Measurements from ENCODE around the gene SLC5A1. TPM values are rescaled to one million over a fixed set of nuclear protein-coding genes. Genes with fewer than 3 reads are reported as not detected.
"Not testable (repeated sequence)": the region's sequence is repeated elsewhere in the genome, so short reads cannot be mapped to it uniquely, and the experiment has no call there.

SLC5A1 gene
- total RNA-seq, 1 experiment from 2014 or later, result not detected

DNA sequence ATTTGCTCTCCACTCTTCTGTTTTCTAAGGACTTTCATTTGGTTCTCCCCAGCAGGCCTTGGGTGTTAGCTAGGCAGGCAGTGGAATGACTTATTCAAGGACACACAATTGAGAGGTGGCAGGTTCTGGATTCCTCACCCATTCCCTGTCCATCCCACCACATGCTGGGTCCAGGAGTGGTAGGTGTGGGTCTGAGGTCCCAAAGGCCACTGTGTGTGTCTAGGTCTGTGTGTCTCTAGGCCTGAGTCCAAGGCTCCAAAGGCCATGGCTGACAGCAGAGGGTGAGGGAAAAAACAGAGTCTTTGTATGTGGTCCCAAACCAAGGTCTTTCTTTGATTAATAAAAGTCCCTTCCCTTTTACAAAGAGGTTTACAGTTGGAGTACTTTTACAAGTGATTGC, 40.8 kb downstream of the SLC5A1 start:
- no peak for DNase-seq (ENCODE audit: low read depth)

DNA sequence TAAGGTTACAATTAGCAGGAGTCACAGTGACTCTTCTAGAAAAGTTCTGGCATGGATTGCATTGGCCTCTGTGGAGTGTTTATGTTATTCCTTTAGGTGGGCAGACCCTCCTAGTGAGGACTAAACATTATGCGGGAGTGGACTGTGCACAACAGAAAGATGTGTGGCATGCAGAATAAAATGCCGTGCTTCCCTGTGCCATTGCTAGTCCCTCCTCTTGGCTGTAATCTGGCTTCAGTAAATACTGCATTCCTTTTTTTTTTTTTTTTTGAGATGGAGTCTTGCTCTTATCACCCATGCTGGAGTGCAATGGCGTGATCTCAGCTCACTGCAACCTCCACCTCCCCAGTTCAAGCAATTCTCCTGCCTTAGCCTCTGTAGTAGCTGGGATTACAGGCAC, 45.0 kb downstream of the SLC5A1 start:
- no peak for DNase-seq (ENCODE audit: low read depth)

DNA sequence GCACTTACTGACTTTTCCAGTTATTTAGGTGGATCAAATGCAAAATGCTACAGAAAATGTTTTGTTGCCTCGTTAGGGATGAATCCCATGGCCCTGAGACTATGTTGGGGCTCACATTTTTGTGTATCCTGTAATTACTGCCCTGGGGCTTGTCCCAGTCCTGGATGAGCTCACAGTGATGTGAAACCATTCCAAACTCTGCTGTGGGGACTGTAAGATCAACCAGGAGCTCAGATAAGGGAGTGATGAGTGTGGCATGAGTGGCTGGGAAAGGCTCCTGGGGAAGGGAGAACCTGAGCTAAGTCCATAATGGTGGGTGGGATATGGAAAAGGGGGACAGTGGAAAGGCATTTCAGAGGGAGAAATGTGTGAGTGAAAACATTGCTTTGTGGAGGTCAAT, 54.0 kb downstream of the SLC5A1 start:
- no peak for DNase-seq (ENCODE audit: low read depth)

DNA sequence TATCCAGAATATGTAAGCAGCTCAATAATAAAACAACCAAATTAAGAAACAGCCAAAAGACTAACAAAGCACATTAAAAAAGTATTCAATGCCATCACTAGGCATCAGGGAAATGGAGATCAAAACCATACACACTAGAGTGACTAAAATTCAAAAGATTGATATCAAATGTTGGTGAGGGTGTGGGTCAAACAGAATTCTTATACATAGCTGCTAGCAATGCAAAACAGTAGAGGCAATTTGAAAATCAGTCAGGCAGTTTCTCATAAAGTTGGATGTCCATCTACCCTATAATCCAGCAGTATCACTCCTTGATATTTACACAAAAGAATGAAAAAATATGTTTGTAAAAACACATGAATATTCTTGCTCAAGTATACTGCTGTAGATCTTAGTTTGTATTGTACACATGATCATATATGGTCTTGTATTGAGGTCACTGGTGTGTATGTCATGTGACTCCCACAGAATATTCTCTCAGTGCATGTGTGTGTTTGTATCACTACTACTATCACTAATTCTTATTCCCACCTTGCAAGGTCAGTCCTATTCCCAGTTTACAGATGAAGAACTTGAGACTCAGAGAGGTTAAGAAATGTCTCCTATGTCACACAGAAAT, 54.9 kb downstream of the SLC5A1 start:
- no peak for DNase-seq (ENCODE audit: low read depth)

DNA sequence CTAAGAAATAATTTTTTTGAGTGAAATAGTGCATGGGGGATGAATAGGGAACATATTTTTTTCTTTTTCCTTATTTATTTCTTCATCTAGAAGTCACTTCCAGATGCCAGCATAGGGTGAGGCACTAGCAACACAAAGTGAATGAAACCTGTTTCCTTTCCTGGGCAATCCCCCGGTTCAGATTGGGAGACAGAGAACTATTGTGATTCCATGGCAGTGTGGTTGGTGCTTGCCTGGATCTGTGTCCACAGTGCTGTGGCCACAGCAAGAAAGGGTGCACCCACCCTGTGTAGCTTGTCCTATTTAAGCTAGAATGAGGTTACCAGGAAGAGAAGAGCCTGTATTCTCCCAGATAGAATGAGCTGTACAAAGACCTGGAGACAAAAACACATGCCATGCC, 57.6 kb downstream of the SLC5A1 start:
- no peak for DNase-seq (ENCODE audit: low read depth)

DNA sequence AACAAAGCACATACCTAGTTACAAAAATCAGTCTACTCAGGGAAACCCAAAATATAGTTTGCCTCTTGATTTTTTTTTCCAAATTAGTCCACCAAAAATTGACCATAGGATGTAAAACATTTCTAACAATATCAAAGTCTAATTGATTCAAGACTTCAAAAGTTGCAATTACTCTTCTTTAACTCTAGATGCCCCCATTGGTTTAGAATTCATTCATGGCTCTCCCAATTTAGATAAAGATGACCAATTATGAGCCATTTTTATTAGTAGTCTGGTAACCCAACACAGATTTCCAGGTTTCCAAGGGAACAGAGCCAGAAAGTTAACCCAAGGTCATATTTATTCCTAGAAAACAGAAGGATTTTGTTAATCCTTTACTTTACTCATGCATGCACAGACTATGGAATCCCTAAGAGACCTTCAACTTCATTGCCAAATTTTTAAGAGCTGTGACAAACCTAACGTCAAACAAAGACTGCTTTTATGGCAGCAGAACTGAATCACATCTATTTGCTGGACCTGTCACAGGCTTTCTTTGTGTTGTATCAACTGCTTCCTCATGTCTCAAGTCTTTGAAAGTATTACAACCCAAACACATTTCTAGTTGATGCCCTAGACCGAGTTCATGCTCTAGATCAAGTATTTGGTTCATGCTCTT, 60.7 kb downstream of the SLC5A1 start:
- peak; percentile 12 for DNase-seq (ENCODE audit: low read depth)

DNA sequence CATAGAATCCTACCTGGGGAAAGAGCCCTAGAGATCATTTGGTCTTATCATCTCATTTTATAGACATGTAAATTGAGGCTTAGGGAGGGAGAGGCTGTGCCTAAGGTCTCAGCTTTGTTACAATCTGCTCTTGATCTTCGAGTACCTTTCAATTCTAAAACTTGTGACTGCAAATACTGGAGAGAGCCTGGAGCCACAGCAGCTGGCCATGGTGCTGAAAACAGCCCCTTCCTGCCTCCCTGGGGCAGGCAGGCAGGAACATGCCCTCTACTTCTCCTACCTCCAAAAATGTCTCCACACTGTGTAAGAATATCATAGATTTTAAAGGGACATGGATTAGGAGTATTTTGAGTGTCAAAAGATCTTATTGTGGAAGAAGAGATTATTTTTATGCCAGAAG, 63.9 kb downstream of the SLC5A1 start:
- peak; percentile 5 for DNase-seq (ENCODE audit: low read depth)

DNA sequence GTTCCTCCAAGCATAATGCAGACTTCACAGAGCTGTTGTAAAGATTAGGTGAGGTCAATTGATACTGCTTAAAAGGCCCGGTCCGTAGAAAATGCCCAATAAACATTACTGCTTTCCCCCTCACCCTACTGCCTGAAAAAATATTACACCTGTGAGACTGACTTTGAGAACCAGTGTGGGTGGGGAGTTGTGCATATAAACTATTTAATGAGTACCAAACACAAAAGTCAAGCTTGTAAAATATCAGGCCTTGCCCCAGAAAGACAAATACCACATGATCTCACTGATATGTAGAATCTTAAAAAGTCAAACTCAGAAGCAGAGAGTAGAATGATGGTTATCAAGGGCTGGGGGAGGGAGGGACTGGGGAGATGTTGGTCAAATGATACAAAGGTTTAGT, 69.3 kb downstream of the SLC5A1 start:
- no peak for DNase-seq (ENCODE audit: low read depth)

DNA sequence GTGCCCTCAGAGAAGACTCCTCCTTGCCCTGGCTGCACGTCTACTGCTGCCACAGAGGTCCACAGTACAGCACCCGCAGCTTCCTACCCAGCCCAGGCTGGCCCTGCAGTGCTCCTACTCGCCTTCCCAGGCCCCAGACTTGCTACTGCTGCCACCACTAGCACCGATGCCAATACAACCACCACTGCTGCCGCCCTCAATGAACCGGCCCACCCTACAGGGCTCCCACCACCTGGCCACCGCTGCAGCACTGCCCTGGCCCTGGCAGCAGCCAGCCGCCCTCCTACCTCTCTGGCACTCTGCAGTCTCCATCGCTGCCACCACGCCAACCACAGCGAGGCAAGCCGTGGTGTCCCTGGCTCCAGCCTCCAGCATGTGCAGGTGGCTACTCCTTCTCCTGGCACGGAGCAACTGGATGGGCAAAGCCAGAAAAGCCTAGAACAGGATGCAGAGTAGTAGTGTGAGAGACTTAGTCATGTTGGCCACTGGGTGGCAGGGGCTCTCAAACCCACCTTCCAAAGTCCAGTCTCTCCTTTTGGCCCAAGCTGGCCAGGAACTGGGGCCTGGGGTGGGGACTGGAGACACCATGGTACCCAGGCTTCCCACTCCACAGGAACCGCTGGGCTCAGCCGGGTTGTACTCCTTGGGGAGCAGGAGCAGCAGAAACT, 76.6 kb downstream of the SLC5A1 start:
- no peak for DNase-seq (ENCODE audit: low read depth)

DNA sequence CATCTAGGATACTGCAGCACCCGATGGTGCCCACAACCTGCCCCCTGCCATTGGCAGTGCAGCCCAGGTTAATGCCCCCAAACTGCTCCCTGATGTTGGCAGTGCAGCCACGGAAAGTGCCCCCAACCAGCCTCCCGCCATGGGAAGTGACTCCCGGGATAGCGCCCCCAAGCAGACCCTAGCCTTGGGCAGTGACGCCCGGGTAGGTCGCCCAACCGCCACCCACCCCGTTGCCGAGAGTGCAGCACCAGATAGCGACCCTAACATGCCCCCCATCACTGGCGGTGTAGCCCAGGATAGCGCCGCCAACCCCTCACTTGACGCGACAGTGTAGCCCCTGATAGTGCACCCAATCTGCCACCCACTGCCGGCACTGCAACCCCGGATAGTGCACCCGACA, 77.5 kb downstream of the SLC5A1 start:
- no peak for DNase-seq (ENCODE audit: low read depth)

DNA sequence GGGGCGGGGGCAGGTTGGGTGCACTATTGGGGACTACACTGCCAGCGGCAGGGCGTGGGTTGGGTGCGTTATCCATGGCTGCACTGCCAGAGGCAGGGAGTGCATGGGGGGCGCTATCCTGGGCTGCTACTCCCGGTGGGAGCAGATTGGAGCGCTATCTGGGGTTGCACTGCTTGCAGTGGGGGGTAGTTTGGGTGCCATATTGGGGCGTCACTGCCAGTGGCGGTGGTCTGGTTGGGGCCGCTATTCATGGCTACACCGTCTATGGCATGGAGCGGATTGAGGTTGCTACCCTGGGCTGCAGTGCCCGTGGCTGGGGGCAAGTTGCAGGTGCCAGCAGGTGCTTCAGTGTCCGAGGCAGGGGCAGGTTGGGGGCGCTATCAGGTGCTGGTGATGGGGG, 79.8 kb downstream of the SLC5A1 start:
- no peak for DNase-seq (ENCODE audit: low read depth)

DNA sequence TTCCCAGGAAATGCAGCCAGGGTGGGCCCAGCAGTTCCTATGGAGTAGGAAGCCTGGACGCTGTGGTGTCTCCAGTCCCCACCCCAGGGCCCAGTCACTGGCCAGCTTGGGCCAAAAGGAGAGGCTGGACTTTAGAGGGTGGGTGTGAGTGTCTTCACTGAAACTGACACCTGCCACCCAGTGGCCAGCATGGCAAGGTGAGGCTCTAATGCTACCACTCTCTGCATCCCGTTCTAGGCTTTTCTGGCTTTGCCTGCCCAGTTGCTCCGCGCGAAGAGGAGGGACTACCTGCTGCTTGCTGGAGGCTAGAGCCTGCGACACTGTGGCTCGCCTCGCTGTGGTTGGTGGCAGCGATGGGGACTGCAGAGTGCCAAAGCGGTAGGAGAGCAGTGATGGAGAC, 80.6 kb downstream of the SLC5A1 start:
- DNase-seq (ENCODE audit: low read depth), result no peak

DNA sequence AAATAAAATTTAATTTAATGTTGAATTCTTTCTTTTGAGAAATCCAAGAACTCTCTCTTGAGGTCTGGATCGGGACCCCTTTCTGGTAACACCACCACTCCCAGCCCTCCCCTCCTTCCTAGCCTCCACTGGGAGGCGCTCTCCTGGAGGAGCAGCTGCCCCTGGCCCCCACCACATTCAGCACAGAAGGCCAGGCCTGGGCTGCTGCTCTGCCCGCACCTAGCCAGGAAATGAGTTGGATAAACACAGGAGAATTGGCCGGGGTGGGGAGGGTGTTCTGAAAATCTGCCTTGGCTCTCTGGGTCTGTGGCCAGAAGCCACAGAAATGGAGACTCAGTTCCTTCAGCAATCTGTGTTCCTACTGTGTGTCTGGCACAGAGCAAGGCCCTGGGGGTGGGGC, 84.8 kb downstream of the SLC5A1 start:
- no peak for DNase-seq (ENCODE audit: low read depth)

DNA sequence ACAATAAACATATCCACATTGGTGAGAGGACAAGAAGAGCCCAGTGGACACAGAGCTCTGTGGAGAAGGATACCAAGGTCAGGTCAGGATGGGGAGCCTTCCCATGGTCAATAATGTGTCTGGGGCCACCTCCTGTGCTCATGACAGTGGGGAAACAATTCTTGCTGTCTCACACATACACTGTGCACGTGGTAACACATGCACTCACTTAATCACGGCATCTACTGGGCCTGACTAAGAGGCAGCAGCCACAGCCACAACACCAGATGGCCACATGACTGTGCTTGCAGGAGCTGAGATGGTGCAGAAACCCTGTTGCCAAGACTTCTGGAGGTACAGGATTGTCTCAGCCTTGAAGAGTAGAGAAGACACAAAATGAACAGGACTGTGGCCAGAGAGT, 87.4 kb downstream of the SLC5A1 start:
- DNase-seq (ENCODE audit: low read depth), result no peak

DNA sequence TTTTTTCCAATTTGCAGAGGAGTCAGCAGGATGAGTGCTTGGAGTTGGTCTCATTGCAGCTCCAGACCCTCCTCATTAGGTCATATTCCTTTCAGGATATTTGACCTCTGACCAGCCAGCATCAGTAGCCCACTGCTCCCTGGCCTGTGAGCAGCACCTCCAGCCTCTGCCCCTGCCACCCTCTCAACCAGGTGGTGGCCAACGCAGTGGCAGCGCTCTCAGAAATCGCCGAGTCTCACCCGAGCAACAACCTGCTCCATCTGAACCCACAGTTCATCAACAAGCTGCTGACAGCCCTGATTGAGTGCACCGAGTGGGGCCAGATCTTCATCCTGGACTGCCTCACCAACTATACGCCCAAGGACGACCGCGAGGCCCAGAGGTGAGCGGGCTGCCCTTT, 89.1 kb downstream of the SLC5A1 start:
- no peak for DNase-seq (ENCODE audit: low read depth)

DNA sequence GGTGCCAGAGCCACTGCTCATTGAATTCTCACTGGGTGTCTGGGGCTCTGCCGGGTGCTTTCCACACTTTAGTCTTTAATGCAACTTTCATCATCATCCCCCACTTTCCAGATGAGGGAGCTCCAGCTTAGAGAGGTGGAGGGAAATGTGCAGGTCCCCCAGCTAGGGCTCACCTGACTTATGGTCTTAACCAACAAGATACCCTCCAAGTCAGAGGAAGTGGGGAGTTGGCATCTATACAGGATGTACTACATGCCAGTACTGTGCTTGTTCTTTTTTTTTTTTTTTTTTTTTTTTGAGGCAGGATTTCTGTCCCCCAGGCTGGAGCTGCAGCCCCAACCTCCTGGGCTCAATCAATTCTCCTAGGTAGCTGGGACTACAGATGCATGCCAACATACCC, 89.7 kb downstream of the SLC5A1 start:
- DNase-seq (ENCODE audit: low read depth), result no peak

DNA sequence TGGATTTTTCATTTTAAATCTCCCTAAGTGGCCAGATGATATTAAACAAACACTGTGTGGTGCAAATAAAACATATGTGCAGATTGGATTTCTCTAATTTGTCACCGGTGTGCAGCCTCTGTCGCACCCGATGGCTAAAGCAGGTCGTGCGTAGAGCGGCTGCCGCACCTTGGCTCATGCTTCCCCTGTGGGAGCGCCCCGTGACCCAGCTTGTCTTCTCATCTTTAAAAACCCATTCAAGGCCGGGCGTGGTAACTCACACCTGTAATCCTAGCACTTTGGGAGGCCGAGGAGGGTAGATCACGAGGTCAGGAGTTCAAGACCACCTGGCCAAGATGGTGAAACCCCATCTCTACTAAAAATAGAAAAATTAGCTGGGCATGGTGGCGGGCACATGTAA, 91.7 kb downstream of the SLC5A1 start:
- not testable (repeated sequence) for DNase-seq (ENCODE audit: low read depth)

DNA sequence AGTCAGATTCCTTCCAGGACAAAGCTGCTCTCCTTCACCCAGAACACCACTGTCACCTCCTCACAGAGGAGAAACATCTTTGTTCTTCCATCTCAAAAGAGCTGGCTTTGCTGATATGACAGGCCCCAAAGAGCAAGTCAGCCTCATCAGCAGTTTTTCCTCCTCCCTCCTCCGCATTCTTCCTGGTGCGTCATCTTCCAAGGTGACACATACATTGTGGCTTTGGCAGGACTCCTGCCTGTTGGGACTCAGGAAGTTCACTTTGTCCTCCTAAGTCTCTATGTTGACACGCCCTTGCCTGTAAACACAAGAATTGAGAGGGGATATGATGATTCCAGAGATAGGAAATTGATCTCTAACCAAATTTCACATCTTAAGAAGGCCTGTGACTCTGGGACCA, 92.9 kb downstream of the SLC5A1 start:
- peak; percentile 77 for DNase-seq (ENCODE audit: low read depth)

DNA sequence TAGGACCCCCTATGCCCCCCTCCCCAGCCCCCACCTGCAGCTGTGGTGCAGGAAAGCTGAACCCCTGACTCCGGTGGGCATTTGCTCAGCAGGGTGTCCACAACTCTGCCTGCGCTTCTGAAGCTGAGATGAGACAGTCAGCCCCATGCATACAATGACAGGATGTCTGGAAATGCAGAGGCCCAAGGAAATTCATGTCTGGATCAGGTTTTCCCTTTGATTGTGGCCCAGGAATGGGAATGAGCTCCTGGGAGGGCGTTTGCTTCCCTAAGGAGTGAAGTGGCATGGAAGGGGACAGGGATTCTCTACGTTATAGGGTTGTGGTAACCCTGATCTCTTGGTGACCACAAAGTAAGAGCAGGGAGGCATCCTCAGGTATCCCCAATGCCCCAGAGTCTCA, 93.8 kb downstream of the SLC5A1 start:
- DNase-seq (ENCODE audit: low read depth), result not testable (repeated sequence)

DNA sequence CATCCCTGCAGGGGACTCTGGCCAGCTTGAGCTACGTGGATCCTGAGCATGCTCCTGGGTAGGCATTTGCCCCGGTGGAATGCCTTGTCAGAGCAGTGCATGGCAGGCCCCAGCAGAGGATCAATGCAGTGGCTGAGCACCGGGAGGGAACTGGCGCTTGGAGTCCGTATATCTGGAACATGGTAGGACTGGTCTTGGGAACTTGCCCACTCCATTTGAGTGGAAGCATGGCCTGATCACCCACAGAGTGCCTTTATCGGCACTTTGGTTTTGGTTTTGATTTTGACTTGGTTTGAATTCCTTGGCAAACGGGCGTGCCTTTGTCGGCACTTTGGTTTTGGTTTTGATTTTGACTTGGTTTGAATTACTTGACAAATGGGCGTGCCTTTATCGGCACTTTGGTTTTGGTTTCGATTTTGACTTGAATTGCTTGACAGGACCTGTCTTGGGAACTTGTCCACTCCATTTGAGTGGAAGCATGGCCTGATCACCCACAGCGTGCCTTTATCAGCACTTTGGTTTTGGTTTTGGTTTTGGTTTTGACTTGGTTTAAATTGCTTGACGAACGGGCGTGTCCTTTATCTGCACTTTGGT, 94.8 kb downstream of the SLC5A1 start:
- DNase-seq (ENCODE audit: low read depth), result peak; percentile 60

DNA sequence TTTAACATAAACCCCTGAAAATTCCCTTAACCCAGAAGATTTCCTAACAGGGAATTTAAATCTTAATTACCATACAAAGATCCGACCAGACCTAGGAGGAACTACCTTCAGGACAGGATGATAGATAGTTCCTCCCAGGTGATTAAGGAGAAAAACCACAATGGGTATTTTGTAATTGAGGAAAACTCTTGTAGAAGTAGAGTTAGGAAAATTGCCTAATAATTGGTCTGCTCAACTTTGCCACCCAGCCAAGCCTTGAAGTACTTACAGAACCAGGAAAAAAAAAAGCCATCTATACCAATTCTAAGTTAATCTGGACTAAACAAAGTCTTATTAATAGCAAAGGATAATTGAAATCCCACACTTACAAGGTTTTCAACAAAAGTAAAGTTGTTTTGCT, 95.5 kb downstream of the SLC5A1 start:
- not testable (repeated sequence) for DNase-seq (ENCODE audit: low read depth)

DNA sequence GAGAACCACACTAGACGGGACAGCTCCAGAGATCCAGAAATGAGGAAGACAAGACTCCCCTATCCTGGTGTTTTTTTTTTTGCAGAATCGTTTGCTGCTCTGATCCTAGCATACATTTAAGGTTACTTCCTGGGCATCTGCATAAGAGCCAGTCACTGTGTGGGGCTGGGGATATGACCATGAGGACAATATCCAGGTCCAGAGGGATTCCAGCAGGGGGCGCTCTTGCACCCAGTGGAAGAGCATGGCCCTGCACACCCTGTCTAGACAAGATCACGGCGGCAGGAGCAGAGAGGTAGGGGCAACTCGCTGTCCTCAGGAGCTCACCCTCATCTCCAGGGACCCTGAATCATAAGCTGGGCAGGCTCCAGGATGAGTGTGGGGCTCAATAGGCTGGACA, 97.6 kb downstream of the SLC5A1 start:
- not testable (repeated sequence) for DNase-seq (ENCODE audit: low read depth)

DNA sequence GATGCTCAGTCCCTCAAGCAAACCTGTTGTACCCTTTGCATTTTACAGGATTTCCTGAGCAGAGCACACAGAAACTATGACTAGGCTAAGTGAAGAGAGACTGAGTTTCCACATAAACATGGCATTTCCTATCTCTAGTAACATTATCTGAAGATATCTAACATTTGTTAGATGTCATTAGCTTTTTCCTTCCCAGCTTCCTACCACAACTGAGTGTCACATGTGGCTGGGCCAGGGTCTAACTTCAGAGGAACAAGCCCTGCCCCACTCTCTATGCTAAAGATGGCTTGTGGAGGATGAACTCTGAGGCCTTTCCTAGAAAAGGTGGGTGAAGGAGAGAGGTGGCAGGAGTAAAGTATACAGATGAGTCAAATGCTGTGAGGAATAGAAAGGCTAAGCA, 99.5 kb downstream of the SLC5A1 start:
- no peak for DNase-seq (ENCODE audit: low read depth)
